Fibroblast of skin of right biceps (primary cell): Measurements from ENCODE around the gene CADPS.
A peak's percentile ranks its signal among the peaks of the same experiment; 100 is the strongest.

Experiments
- DNase-seq: peaks from one replicate; pipeline ENCODE4 v3.0.0-alpha.2; 2013

Gene CADPS

GRCh38 chr3:62805580-62806277, 69.5 kb downstream of the CADPS start:
- no peak for DNase-seq

GRCh38 chr3:62805106-62805505, 70.1 kb downstream of the CADPS start:
- no peak for DNase-seq

DNA sequence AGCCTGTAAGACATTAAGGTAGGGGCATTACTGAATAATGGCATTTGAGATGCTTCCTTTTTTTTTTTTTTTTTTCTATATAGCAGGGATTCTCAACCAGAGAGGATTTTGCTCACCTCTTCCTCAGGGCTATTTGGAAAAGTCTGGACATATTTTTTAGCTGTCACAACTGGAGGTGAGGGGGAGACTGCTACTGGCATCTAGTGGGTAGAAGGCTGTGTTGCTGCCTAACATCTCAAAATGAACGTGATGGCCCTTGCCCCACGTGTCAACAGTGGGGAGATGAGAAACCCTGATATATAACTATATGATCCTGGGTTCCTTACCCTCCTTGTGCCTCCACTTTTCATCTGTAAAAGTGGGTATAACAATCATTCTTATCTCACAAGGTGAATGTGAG, 71.9 kb downstream of the CADPS start:
- no peak for DNase-seq

DNA sequence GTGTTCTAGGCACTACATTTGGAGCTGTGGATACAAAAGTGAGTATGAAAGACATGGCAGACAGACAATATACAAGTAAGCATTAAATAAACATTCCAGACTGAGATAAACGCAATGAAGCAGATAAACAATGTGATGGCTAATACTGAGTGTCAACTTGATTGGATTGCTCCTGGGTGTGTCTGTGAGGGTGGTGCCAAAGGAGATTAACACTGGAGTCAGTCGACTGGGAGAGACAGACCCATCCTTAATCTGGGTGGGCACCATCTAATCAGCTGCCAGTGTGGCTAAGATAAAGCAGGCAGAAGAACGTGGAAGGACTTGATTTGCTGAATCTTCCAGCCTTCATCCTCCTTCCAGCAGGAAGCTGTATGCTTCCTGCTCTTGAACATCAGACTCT, 77.2 kb downstream of the CADPS start:
- DNase-seq = no peak

DNA sequence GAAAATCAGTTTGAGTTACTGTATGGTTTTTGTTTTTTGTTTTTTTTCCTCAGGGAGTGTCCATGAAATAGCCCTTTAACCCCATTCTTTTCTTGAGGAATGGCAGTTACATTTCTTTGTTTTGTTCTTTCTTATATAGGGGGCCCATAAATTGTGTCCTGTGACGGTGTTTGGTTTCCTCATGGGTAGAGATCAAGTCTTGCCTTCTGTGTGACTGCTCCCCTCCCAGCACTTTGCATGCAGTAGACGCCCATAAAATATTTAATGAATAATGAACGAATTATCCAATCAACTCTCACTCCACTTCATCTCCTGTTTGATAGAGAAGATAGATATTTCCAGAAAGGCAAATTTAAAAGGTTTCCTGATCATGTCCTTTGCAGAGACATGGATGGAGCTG, 78.1 kb downstream of the CADPS start:
- no peak for DNase-seq

- DNase-seq = no peak
These were observed 79.1 kb downstream of the CADPS start for GRCh38 chr3:62795978-62796657.

GRCh38 chr3:62793946-62794345, 81.3 kb downstream of the CADPS start:
- DNase-seq = peak; percentile 53

DNA sequence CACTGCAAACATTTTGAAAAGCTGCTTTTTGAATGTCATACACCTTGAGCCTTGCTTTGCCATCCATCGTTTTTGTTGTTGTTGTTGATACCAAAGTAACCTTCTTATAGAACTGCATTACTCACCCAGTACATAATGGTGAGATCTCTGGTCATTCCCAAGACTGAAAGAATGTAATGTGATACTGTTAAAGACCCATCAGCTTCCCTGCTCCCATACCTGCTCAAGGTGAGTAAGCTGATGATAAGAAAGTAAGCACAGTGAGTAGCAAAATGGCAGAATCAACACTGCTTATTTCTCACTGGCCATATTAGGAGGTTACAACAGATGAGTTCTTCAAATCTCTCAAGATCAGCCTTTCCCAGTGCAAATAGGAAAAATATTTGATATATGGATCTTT, 89.8 kb downstream of the CADPS start:
- no peak for DNase-seq

GRCh38 chr3:62781121-62781520, 94.1 kb downstream of the CADPS start:
- no peak for DNase-seq

DNA sequence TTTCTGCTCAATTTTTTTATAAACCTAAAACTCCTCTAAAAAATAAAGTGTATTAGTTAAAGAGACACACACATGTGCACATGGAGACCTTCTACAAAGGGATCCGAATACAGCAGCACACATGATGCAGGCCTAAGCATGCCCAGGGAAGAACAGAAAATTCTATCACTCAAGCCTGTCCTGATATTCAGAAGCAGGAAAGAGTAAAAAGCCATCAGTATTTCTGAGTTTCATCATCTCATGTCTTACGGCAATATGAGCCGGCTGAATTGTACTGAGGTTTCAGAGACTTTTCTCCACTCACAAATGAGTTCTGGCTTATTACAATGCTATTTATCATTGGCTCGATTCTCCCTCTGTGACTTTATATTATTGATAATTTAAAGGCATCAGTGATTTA, 97.5 kb downstream of the CADPS start:
- DNase-seq = no peak

DNA sequence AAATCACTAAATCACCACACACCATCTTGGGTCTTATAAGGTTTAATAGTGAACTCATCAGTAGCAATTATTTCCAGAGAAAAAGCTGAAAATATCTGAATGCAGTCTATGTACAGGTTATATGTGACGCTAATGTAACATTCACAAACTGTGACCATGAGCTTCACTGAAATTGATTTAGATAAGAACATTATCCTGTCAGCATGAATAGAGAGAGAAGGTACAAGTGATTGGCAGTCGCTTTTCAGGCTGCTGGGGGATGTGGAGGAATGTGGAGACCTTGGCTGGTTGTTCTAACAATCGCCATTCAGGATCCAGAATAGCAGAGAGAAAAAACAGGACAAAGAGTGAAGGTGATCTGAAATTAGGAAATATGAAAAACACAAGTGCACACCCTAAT, 98.1 kb downstream of the CADPS start:
- no peak for DNase-seq

GRCh38 chr3:62774221-62774620, 101.0 kb downstream of the CADPS start:
- DNase-seq = peak; percentile 50

DNA sequence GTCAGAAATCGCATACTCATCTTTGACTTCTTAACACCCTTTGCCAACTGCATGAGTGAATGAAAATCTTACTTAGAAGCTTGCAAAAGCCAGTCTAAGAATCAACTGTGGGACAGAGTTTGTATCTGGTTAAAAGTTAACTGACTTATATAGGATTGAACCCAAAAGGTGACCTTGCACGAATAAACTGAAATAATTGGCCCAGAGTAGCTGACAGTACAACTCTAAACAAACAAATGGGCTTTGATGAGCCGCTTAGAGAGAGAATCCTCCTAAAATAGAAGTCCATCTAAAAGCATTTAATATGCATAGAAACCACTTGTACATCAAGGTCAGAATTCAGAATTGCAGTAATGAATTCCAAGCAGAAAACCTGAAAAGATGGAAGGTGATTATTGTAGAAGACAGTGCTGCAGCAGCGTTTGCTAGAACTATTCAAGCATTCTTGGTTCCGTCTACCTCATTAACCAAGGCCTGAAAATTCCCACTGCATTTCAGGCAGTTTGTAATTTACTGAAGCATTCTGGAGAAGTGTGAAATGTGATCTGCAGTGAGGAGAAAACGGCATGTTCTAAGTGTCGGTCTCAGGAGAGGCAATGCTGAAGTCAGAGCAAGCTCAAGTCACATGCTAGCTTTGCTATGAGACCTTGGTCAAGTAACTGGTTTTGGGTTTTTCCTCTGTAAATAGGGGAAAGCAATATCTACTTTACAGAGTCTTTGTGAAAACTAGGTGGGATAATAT, 103.7 kb downstream of the CADPS start:
- DNase-seq = no peak

- DNase-seq = no peak
These were observed 106.3 kb downstream of the CADPS start for GRCh38 chr3:62768896-62769295.

GRCh38 chr3:62761711-62762110, 113.5 kb downstream of the CADPS start:
- DNase-seq = no peak

GRCh38 chr3:62761311-62761710, 113.9 kb downstream of the CADPS start:
- no peak for DNase-seq

DNA sequence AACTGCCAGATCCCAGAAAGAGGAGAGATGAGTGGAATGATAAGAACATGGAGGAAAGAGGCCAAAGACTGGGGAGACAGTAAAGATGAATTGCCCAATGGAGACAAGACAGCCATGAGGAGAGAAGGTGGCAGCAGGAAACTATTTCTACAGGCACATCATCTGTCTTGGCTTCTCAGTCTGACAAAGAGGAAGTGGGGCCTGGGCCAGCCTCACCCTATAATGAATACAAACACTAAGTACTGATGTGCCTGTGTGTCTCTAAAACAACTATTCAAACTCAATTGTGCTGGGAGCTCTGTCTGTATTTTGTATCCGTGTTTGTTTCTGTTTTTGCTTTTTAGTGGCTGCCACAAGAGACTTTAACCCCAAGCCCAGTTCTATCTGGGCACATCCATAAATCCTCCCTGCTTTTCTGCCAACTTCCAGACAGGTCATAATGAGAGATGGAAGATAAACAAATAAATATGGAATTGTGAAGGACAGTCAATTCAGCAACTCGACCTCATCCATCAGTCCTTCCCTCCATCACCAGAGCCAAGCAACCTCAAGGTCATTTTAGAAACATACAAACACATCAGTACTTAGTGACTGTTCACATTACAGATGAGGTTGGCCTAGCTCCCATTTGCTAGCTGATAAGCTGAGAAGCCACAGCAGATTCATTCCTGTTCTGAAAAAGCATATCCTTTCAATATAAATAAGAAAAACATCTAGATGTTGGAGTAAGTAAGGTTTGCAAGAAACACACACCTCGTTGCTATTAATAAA, 116.7 kb downstream of the CADPS start:
- DNase-seq = no peak

DNA sequence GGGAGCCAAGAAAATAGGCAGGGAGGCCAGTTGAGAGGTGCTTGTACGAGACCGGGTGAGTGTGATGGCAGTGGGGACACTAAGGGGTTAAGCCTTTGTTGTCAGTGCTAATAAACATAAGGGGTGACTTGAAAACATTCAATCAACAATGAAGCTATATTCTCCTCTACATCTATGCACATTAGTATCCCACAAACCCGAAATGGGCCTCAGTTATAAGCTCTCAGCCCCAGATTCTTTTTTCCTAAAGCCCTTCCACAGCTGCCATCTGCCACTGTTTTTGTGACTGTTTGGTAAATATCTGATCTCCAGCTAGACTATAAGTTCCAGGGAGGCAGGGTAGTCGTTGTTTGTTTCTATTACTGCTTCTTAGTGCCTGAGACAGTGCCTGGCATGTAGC, 118.2 kb downstream of the CADPS start:
- DNase-seq = no peak

GRCh38 chr3:62755285-62755684, 119.9 kb downstream of the CADPS start:
- DNase-seq = no peak

GRCh38 chr3:62749657-62750056, 125.6 kb downstream of the CADPS start:
- no peak for DNase-seq

DNA sequence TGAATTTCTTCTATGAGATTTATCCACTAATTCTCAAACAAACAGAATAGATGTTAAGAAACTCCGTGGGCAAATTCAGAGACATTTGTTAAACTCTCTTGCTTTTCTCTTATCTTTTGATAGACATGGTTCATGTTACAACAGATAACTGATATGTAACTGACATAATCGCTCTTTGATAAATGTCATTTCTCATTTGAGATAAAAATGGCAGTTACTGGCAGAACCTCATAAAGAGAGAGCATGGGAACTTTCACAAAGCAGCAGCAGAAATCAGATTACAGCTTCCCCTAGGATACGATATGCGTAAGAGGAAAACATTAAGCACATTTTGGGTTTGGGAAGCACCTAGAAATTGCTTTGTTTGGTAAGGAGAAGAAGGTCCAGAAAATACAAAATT, 126.1 kb downstream of the CADPS start:
- no peak for DNase-seq

GRCh38 chr3:62737449-62737848, 137.8 kb downstream of the CADPS start:
- DNase-seq = no peak

DNA sequence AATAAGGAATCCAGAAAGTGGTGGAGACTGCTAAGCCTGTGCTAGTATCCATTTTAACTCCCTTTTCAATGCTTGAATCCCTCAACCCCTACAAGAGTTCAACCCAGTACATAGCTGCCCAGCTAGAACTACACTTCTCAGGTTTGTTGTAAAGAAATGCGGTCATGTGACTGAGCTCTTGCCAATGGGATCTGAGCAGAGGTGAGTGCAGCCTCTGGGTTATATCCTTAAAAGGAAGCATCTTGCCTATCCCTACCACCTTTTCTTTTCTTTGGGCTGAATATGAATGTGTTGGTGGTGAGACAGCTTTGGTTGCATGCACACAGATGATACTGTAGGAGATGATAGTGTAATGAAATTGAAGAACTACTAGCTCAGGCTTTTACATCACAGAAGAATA, 139.7 kb downstream of the CADPS start:
- DNase-seq = no peak
